Measurements from ENCODE around the gene VIL1. TPM values are rescaled to one million over a fixed set of nuclear protein-coding genes. Genes with fewer than 3 reads are reported as not detected.

VIL1 gene
- total RNA-seq, 1 experiment from 2014 or later = 3.0 TPM

DNA sequence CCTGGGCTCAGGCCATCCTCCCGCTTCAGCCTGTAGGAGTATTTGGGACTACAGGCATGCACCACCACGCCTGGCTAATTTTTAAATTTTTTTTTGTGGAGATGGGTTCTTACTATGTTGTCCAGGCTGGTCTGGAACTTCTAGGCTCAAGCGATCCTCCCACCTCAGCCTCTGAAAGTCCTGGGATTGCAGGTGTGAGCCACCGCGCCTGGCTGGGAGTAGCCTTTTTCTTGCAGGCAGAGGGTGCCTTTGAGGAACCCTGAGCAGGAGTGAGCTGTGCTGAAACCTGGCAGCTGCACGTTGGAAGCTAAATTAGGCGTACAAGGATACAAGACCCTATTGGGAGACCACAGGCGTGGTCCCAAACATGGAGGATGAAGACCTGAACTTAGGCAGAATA is 11.2 kb upstream of the VIL1 start (continued):
- TF ChIP-seq, protein P1, sequence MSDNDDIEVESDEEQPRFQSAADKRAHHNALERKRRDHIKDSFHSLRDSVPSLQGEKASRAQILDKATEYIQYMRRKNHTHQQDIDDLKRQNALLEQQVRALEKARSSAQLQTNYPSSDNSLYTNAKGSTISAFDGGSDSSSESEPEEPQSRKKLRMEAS (CRISPR knock-in tag; IDR thresholded peaks at IDR 0.05) = no peak
- TF ChIP-seq TP53 (CRISPR knock-in tag; IDR thresholded peaks at IDR 0.05) (no peak), TEAD4 (CRISPR knock-in tag; IDR thresholded peaks at IDR 0.05) (no peak)

GRCh38 chr2:218418321-218418716 is 604 bp upstream of the VIL1 start:
- DNase-seq (ENCODE audit: low spot score) = no peak
- Mint-ChIP-seq H3K27me3 (ENCODE audit: low read depth) (no peaks in the 10 kb centered on the region; the same call in 1 of the 2 replicates), H3K4me1 (peaks cover 6% of the 10 kb centered on the region), H3K27ac (no peak overlapping the region), H3K36me3 (no peaks in the 10 kb centered on the region), H3K9me3 (no peaks in the 10 kb centered on the region), H3K4me3 (no peak overlapping the region)
- ChIA-PET POLR2A (interaction anchor here (0.6 kb wide), 1 partner anchor 58 kb away, joined by 3 read pairs; no protein-coding TSS in a partner anchor), CTCF (no interaction called here)
- ATAC-seq = no peak
- TF ChIP-seq GRHL2 (CRISPR knock-in tag; IDR thresholded peaks at IDR 0.05; ENCODE audit: insufficient replicate concordance, severe bottlenecking) (no peak), STAT6 (CRISPR knock-in tag; conservative IDR thresholded peaks at IDR 0.05; ENCODE audit: low read depth) (no peak), ZNF121 (CRISPR knock-in tag; IDR thresholded peaks at IDR 0.05) (no peak), ZNF423 (CRISPR knock-in tag; IDR thresholded peaks at IDR 0.05) (no peak), SOX15 (CRISPR knock-in tag; IDR thresholded peaks at IDR 0.05) (no peak), FOXK1 (CRISPR knock-in tag; IDR thresholded peaks at IDR 0.05) (no peak), KAT7 (CRISPR knock-in tag; IDR thresholded peaks at IDR 0.05; ENCODE audit: borderline replicate concordance) (no peak), NFYB (CRISPR knock-in tag; conservative IDR thresholded peaks at IDR 0.05; ENCODE audit: low read depth) (no peak), ZNF219 (CRISPR knock-in tag; IDR thresholded peaks at IDR 0.05; ENCODE audit: borderline replicate concordance) (no peak), USF2 (CRISPR knock-in tag; IDR thresholded peaks at IDR 0.05) (no peak)
- TF ChIP-seq, protein P1 (CRISPR knock-in tag; IDR thresholded peaks at IDR 0.05) = no peak
- TF ChIP-seq, protein P2, sequence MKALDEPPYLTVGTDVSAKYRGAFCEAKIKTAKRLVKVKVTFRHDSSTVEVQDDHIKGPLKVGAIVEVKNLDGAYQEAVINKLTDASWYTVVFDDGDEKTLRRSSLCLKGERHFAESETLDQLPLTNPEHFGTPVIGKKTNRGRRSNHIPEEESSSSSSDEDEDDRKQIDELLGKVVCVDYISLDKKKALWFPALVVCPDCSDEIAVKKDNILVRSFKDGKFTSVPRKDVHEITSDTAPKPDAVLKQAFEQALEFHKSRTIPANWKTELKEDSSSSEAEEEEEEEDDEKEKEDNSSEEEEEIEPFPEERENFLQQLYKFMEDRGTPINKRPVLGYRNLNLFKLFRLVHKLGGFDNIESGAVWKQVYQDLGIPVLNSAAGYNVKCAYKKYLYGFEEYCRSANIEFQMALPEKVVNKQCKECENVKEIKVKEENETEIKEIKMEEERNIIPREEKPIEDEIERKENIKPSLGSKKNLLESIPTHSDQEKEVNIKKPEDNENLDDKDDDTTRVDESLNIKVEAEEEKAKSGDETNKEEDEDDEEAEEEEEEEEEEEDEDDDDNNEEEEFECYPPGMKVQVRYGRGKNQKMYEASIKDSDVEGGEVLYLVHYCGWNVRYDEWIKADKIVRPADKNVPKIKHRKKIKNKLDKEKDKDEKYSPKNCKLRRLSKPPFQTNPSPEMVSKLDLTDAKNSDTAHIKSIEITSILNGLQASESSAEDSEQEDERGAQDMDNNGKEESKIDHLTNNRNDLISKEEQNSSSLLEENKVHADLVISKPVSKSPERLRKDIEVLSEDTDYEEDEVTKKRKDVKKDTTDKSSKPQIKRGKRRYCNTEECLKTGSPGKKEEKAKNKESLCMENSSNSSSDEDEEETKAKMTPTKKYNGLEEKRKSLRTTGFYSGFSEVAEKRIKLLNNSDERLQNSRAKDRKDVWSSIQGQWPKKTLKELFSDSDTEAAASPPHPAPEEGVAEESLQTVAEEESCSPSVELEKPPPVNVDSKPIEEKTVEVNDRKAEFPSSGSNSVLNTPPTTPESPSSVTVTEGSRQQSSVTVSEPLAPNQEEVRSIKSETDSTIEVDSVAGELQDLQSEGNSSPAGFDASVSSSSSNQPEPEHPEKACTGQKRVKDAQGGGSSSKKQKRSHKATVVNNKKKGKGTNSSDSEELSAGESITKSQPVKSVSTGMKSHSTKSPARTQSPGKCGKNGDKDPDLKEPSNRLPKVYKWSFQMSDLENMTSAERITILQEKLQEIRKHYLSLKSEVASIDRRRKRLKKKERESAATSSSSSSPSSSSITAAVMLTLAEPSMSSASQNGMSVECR (CRISPR knock-in tag; IDR thresholded peaks at IDR 0.05; ENCODE audit: borderline replicate concordance) = no peak
- TF ChIP-seq, protein P3, sequence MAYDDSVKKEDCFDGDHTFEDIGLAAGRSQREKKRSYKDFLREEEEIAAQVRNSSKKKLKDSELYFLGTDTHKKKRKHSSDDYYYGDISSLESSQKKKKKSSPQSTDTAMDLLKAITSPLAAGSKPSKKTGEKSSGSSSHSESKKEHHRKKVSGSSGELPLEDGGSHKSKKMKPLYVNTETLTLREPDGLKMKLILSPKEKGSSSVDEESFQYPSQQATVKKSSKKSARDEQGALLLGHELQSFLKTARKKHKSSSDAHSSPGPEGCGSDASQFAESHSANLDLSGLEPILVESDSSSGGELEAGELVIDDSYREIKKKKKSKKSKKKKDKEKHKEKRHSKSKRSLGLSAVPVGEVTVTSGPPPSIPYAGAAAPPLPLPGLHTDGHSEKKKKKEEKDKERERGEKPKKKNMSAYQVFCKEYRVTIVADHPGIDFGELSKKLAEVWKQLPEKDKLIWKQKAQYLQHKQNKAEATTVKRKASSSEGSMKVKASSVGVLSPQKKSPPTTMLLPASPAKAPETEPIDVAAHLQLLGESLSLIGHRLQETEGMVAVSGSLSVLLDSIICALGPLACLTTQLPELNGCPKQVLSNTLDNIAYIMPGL (CRISPR knock-in tag; IDR thresholded peaks at IDR 0.05) = no peak
